Type B pancreatic cell (in vitro differentiated cells): ENCODE measurements around the gene RUSC2. TPM values are rescaled to one million over a fixed set of nuclear protein-coding genes. Genes with fewer than 3 reads are reported as not detected.

Experiments used
- DNase-seq: peaks from one replicate; pipeline ENCODE4 v3.0.0; 2021; ENCODE audit warnings: mixed read lengths; ENCODE audit not compliant: unreplicated experiment; ENCODE audit errors: extremely low spot score
- H3K27ac Mint-ChIP-seq: 2 replicates; pipeline ENCODE4 v1.8.0; 2021; ENCODE audit warnings: mild to moderate bottlenecking, mixed read lengths
- H3K27me3 Mint-ChIP-seq: 2 replicates; pipeline ENCODE4 v1.8.0; 2021; ENCODE audit warnings: mixed read lengths
- H3K36me3 Mint-ChIP-seq: 2 replicates; pipeline ENCODE4 v1.8.0; 2021; ENCODE audit warnings: mixed read lengths
- H3K4me1 Mint-ChIP-seq: one replicate; pipeline ENCODE4 v1.8.0; 2021; ENCODE audit warnings: mixed read lengths; ENCODE audit not compliant: unreplicated experiment
- H3K4me3 Mint-ChIP-seq: 2 replicates; pipeline ENCODE4 v1.8.0; 2021; ENCODE audit warnings: mild to moderate bottlenecking, mixed read lengths
- H3K9me3 Mint-ChIP-seq: 2 replicates; pipeline ENCODE4 v1.8.0; 2021; ENCODE audit warnings: mixed read lengths
- CTCF ChIP-seq: fragments of 200-600 bp; sonication (generic); conservative IDR thresholded peaks from 2 replicates; pipeline ENCODE4 v1.5.0; 2021; ENCODE audit warnings: antibody characterized with exemption, mild to moderate bottlenecking
- total RNA-seq: library from RNA; stranded (reverse); gene quantifications from 2 replicates; pipeline ENCODE4 v1.2.1, GENCODE V29; 2021; ENCODE audit warnings: low replicate concordance

RUSC2 gene
- total RNA-seq, 1 donor from 2014 or later, result 22.1 TPM

- no peaks in the 10 kb centered on the region for H3K4me1 Mint-ChIP-seq
- no peak for DNase-seq
- no peaks in the 10 kb centered on the region for H3K27me3 Mint-ChIP-seq
- no peaks in the 10 kb centered on the region for H3K9me3 Mint-ChIP-seq
- peaks cover 3% of the 10 kb centered on the region for H3K36me3 Mint-ChIP-seq
- H3K27ac Mint-ChIP-seq, result no peak overlapping the region
- no peak for TF ChIP-seq CTCF
- no peak overlapping the region for H3K4me3 Mint-ChIP-seq
Observed at GRCh38 chr9:35506359-35506758, 16.4 kb downstream of the RUSC2 start.

GRCh38 chr9:35508069-35508468, 18.2 kb downstream of the RUSC2 start:
- TF ChIP-seq CTCF, result no peak
- H3K9me3 Mint-ChIP-seq, result no peaks in the 10 kb centered on the region
- H3K4me3 Mint-ChIP-seq, result no peak overlapping the region
- H3K27ac Mint-ChIP-seq, result no peak overlapping the region
- no peaks in the 10 kb centered on the region for H3K4me1 Mint-ChIP-seq
- H3K27me3 Mint-ChIP-seq, result no peaks in the 10 kb centered on the region
- H3K36me3 Mint-ChIP-seq, result peaks cover 3% of the 10 kb centered on the region
- no peak for DNase-seq

- Mint-ChIP-seq H3K27me3 (no peaks in the 10 kb centered on the region), H3K36me3 (peaks cover 3% of the 10 kb centered on the region), H3K4me3 (no peak overlapping the region), H3K9me3 (no peaks in the 10 kb centered on the region), H3K4me1 (no peaks in the 10 kb centered on the region), H3K27ac (no peak overlapping the region)
- DNase-seq, result no peak
- TF ChIP-seq CTCF, result no peak
Observed at GRCh38 chr9:35510383-35510753, 20.5 kb downstream of the RUSC2 start.

GRCh38 chr9:35510754-35511428, 21.0 kb downstream of the RUSC2 start:
- Mint-ChIP-seq H3K4me3 (no peak overlapping the region), H3K27ac (no peak overlapping the region), H3K4me1 (no peaks in the 10 kb centered on the region), H3K36me3 (peaks cover 3% of the 10 kb centered on the region), H3K27me3 (no peaks in the 10 kb centered on the region), H3K9me3 (no peaks in the 10 kb centered on the region)
- no peak for TF ChIP-seq CTCF
- no peak for DNase-seq

GRCh38 chr9:35511453-35511852, 21.5 kb downstream of the RUSC2 start:
- TF ChIP-seq CTCF, result no peak
- Mint-ChIP-seq H3K4me1 (peaks cover 5% of the 10 kb centered on the region), H3K9me3 (no peaks in the 10 kb centered on the region), H3K4me3 (no peak overlapping the region), H3K36me3 (peaks cover 3% of the 10 kb centered on the region), H3K27me3 (no peaks in the 10 kb centered on the region), H3K27ac (no peak overlapping the region)
- DNase-seq, result no peak

- no peak for TF ChIP-seq CTCF
- Mint-ChIP-seq H3K36me3 (peaks cover 1% of the 10 kb centered on the region), H3K27me3 (no peaks in the 10 kb centered on the region), H3K4me1 (peaks cover 39% of the 10 kb centered on the region), H3K27ac (peak overlapping the region; percentile 70), H3K4me3 (no peak overlapping the region), H3K9me3 (no peaks in the 10 kb centered on the region)
- DNase-seq, result no peak
Observed at GRCh38 chr9:35515766-35516165, 25.9 kb downstream of the RUSC2 start.
